ENCODE data around the gene TRAF1. TPM values are rescaled to one million over a fixed set of nuclear protein-coding genes. Genes with fewer than 3 reads are reported as not detected.

TRAF1 gene
- total RNA-seq, 1 donor from 2014 or later: 3.0 TPM

DNA sequence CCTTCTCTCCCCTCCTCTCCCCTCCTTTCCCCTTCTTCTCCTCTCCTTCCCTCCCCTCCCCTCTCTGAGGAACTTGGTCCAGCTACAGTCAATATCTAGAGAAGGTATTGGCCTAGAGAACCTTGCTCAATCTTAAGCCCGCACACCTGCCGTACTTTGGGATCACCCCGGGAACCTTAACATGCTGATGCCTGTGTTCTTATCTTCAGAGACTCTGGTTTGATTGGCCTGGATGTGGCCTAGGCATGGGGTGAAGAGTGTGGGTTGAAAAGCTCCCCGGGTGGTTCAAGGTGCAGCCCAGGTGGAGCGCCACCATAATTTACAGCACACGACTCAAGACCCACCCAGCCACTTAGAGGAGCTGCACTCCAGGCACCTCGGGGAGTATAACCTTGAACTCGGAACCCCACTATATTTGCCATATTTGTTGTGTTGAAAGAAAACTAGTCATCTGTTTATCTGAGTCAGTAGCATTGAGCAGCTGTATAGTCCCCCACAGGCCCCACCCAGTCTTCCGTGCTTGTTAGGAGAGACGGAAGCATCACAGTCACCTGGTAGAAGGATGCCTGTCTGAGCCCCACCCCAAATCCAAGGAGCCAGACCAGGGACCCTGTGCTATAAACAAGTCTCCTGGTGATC lies 35.2 kb downstream of the TRAF1 start:
- ATAC-seq (no peak), DNase-seq (ENCODE audit: low spot score) (no peak)

DNA sequence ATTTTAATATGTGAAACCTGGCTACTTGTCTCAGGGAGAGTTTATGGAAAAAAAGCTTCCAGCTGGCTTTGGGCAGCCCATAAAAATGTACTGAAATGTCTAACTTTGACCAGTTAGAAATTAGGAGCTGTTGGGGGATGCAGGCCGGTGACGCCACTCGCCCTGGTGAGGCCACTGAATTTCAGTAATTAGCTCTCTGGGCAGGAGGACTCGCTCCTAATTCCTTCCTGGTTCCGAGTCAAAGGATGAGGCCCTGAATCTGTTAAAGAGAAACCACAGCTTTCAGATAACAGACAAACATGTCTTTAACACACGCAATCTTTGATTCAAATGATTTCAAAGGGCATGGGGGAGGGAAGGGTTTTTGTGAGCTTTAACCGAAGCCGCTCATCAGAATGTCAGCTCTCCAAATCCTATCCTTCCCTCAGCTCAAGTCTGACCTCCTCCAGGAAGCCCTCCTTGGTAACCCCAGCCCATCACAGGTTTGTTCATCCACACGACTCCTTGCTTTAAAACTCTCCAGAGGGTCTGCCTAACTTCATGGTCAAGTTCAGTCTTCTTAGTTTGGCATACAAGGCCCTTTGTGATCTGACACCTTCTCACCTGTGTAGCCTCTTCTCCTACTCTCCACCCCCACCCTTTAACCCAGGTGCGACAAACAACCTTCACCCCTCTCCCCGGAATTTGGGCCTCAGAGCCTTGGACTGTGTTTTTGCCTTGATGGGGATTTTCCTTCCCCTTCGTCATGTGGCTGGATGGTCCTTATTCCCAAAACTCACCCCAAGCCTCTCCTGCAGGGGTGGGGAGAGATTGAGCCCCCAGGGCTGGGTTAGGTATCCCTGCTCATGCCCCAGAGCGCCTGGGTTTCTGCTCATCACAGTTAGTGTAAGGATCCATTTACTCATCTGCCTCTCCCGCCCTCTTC lies 36.0 kb downstream of the TRAF1 start:
- ATAC-seq: no peak
- DNase-seq (ENCODE audit: low spot score): no peak

DNA sequence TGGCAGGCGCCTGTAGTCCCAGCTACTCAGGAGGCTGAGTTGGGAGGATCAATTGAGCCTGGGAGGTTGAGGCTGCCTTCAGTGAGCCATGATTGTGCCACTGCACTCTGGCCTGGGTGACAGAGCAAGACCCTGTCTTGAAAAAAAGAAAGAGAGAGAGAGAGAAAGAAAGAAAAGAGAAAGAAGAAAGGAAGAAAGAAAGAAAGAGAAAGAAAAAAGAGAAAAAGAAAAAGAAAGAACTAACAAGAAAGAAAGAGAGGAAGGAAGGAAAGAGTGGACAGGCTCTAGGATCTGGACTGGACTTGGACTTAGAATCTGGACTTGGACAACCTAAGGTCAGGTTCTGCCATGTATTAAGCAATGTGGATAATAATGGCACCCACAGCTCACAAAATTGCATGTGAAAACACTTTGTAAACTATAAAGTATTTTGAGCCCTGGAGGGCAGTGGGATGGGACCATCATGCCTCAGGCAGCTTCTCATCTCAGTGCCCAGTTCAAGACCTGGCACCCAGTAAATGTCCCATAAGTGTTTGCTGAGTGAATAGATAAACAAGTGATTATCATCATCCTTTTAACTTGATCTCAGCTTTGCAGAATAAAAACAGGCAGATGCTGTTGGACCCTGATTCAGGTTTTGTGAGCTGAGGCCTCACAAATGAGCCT lies 36.9 kb downstream of the TRAF1 start:
- DNase-seq (ENCODE audit: low spot score) (no peak), ATAC-seq (no peak)

DNA sequence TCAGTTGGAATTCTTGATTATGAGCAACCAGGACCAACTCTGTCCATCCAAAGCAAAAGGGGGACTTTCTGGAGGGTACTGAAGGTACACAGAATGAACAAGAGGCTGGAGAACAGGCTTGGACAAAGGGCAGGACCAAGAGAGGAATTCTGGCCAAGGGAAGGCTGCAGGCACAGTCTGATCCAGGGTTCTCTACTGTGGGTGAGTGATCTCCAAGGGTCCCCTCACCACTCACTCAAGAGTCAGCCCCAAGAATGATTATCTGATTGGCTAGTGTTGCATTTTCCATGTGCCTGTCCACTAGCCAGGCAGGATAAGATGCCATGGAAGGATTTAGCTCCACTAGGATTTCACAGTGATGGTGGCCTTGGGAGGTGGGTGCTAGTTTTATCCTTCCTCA lies 38.0 kb downstream of the TRAF1 start:
- ATAC-seq: no peak
- no peak for DNase-seq (ENCODE audit: low spot score)

GRCh38 chr9:120886490-120886967 lies 40.1 kb downstream of the TRAF1 start:
- ATAC-seq (no peak), DNase-seq (ENCODE audit: low spot score) (no peak)

GRCh38 chr9:120885958-120886357 lies 40.6 kb downstream of the TRAF1 start:
- DNase-seq (ENCODE audit: low spot score) (no peak), ATAC-seq (no peak)

GRCh38 chr9:120885457-120885856 lies 41.1 kb downstream of the TRAF1 start:
- ATAC-seq: no peak
- no peak for DNase-seq (ENCODE audit: low spot score)

- ATAC-seq (no peak), DNase-seq (ENCODE audit: low spot score) (no peak)
These were observed 43.0 kb downstream of the TRAF1 start for GRCh38 chr9:120883608-120883996.

DNA sequence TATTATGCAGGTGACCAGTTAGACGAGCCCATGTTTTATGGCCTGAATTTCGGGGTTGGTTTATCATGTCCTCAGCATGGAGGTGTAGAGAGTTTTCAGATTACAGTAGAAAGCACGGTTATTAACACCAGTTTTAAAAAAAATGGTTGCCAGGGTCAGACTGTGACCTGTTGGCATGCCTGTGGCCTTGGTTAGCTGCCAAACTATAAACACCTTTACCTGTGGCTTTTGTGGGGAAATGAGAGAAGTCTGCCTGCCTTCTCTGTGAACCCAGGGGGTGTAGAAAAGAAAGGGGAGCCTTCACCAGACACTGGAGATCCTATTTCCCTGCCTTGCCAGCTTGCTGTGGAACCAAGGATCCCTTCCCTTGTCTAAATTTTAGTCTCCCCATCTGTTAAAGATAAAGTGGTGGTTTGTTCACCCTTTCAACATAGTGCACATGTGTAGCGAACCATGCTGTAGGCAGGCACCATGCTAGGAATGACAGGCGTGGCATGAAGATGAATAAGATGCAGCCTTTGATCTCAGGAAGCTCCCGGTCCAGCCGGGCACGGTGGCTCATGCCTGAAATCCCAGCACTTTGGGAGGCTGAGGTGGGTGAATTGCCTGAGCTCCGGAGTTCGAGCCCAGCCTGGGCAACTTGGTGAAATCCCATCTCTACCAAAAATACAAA lies 43.5 kb downstream of the TRAF1 start:
- DNase-seq (ENCODE audit: low spot score) (no peak), ATAC-seq (no peak)

- DNase-seq (ENCODE audit: low spot score) (no peak), ATAC-seq (no peak)
These were observed 47.1 kb downstream of the TRAF1 start for GRCh38 chr9:120879446-120879845.

DNA sequence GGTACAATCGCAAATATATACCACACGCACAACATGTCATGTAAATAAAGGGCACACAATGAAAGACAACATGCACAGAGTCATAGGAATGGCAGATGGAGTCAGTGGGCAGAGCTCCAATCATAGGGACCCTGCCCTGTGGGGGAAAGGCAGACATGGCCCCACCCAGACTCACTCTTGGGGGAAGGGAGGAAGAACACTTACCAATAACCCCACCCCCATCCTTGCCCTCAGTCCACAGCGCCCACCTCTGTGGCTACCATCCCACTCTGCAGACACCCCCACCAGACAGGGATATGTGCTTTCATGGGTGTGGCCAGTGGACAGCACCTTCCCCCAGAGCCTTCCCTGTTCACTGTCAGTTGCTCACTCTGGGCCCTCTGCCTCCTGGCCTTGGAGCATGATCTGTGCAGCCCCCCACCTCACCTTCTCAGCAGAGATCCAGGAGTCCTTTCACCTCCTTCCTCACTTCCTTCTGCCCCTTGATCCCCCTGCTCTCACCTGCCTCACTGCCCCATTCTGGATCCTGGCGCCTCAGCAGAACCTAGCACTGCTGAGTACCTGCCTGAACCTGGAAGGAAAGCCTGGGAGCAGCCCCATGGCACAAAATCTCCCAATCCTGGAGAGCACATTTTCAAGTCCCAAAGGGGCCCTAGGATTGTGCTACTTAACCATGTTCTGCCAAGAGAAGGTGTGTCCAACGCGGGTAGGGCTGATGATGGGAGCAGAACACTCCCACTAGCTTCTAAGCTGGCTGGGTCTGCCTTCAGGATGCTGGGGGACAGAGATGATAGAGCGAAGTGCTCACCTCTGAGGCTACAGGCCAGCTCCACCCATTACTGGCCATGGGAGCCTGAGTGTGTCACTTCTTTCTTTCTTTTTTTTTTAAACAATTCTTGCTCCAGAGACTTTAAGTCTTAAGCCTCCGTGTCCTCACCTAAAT lies 48.1 kb downstream of the TRAF1 start:
- no peak for ATAC-seq
- DNase-seq (ENCODE audit: low spot score): no peak

- ATAC-seq (peak; percentile 57), DNase-seq (ENCODE audit: low spot score) (peak; percentile 62)
These were observed 49.1 kb downstream of the TRAF1 start for GRCh38 chr9:120877276-120878034.

DNA sequence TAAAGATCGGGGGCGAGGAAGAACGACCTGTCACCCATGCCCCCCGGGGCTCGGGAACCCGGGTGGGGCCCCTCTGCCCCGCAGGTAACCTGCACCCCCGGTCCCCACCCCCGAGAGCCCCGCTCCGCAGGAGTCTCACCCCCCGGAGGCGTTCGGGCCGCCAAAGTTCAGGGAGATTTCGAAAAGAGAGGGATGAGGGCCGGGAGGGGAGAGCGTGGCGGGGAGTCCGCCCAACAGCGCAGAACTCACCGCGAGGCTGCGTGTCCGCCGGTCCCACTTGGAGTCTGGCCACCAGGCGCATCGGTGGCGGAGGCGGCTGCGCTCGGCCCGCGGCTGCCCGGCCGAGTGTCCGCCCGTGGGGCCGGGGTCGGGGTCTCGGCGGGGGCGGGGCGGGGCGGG lies 49.8 kb downstream of the TRAF1 start, which contains the start of gene PHF19:
TSS of gene PHF19 (minus strand) at position 347 of the 399 bp plus-strand sequence. CDS start 2,447 bp downstream, outside the sequence.
- DNase-seq (ENCODE audit: low spot score): no peak
- ATAC-seq: peak; percentile 5

- DNase-seq (ENCODE audit: low spot score) (peak; percentile 71), ATAC-seq (peak; percentile 75)
These were observed 50.4 kb downstream of the TRAF1 start for GRCh38 chr9:120875954-120876841.

GRCh38 chr9:120875643-120875953 lies 51.0 kb downstream of the TRAF1 start:
- no peak for DNase-seq (ENCODE audit: low spot score)
- ATAC-seq: no peak

DNA sequence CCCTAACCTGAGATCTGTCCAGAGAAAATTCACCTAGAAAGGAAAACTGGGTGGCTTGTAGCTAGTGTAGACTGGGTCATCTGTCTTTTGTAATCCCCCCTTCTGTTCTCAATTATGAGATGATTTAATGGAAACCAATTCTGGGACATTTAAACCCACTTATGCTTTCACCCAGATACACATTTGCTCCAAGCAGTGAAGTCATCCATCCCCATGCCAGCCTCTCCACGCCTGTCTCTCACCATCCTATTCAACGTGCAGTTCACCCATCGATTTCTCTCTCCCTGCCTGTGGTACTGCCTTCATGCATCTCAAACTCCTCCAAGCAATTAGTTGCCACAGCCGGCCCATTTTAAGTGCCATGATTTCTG lies 51.4 kb downstream of the TRAF1 start:
- no peak for DNase-seq (ENCODE audit: low spot score)
- ATAC-seq: no peak

- DNase-seq (ENCODE audit: low spot score) (no peak), ATAC-seq (no peak)
These were observed 52.1 kb downstream of the TRAF1 start for GRCh38 chr9:120874226-120875194.
